Peyer's patch (tissue), 4 donors: ENCODE data around the gene PGR. TPM values are rescaled to one million over a fixed set of nuclear protein-coding genes. Genes with fewer than 3 reads are reported as not detected.

ENCODE experiments used
- DNase-seq, 3 donors: peaks; one replicate each; pipeline ENCODE4 v3.0.0-alpha.2; 2017 to 2019
- H3K27ac ChIP-seq, 4 donors: fragments of 200-600 bp; sonication (generic); one replicate each; pipeline ENCODE4 v1.5.1; 2016 to 2019
- H3K27me3 ChIP-seq, 2 donors: fragments of 200-600 bp; sonication (generic); one replicate each; pipeline ENCODE4 v1.5.1; 2019
- H3K36me3 ChIP-seq, 3 donors: fragments of 200-600 bp; sonication (generic); one replicate each; pipeline ENCODE4 v1.5.1; 2016 to 2019
- H3K4me1 ChIP-seq, 4 donors: fragments of 200-600 bp; sonication (generic); one replicate each; pipeline ENCODE4 v1.5.1; 2016 to 2019
- H3K4me3 ChIP-seq, 4 donors: fragments of 200-600 bp; sonication (generic); 1 replicate in 3 of 4; 2 replicates in 1 of 4; pipeline ENCODE4 v1.5.1; 2016 to 2019; ENCODE audit warnings: mild to moderate bottlenecking in 1 of 4
- H3K9me3 ChIP-seq, 4 donors: fragments of 200-600 bp; sonication (generic); one replicate each; pipeline ENCODE4 v1.5.1; 2016 to 2019; ENCODE audit warnings: mild to moderate bottlenecking in 1 of 4
- POLR2A ChIP-seq, 2 donors: fragments of 450-650 bp; IDR thresholded peaks; one replicate each; pipeline ENCODE4 v1.5.1; 2017; ENCODE audit warnings: antibody characterized with exemption in 2 of 2, mild to moderate bottlenecking in 2 of 2, moderate library complexity in 2 of 2
- total RNA-seq, 4 donors: library from RNA; depleted of rRNA; stranded (reverse); fragments of >200 nt; gene quantifications; one replicate each; pipeline ENCODE4 v1.1.0, GENCODE V29; 2016
- TF ChIP-seq, protein P1 (sequence below), 6 experiments: fragments of 450-650 bp in 4 of 6; fragments of 200-600 bp in 2 of 6; sonication (generic) in 1 of 6; IDR thresholded peaks; one replicate each; pipeline ENCODE4 v1.5.1; 2017 to 2019; ENCODE audit warnings: antibody characterized with exemption in 6 of 6, mild to moderate bottlenecking in 3 of 6, moderate library complexity in 1 of 6

PGR gene
- total RNA-seq, 4 donors from 2014 or later, result 0.35 to 1.7 (median 0.86) TPM

DNA sequence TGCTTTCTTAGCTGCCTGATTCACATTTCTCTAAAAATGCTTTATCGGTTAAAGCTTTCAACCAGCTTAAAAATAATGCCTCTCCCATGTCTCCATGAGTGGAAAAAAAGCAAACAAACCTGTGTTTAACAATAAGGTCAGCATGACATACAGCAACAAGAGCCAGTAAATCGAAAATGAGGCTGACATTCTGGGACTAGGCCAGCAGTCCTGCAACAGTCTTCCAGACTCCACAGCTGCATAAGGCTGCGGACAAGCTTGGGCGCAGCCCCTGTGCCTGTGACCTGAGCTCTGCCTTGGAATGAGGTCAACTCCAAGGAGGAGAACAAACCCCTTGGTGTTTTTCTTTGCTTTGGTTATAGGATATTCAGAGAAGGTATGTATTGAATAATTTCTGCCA, 95.5 kb downstream of the PGR start:
- Histone ChIP-seq H3K9me3 (no peaks in the 10 kb centered on the region), H3K36me3 (no peaks in the 10 kb centered on the region), H3K27me3 (no peaks in the 10 kb centered on the region), H3K4me1 (no peaks in the 10 kb centered on the region), H3K27ac (no peak overlapping the region), H3K4me3 (no peak overlapping the region)
- DNase-seq, result no peak
- no peak for TF ChIP-seq POLR2A (IDR thresholded peaks at IDR 0.05)
- TF ChIP-seq, protein P1, sequence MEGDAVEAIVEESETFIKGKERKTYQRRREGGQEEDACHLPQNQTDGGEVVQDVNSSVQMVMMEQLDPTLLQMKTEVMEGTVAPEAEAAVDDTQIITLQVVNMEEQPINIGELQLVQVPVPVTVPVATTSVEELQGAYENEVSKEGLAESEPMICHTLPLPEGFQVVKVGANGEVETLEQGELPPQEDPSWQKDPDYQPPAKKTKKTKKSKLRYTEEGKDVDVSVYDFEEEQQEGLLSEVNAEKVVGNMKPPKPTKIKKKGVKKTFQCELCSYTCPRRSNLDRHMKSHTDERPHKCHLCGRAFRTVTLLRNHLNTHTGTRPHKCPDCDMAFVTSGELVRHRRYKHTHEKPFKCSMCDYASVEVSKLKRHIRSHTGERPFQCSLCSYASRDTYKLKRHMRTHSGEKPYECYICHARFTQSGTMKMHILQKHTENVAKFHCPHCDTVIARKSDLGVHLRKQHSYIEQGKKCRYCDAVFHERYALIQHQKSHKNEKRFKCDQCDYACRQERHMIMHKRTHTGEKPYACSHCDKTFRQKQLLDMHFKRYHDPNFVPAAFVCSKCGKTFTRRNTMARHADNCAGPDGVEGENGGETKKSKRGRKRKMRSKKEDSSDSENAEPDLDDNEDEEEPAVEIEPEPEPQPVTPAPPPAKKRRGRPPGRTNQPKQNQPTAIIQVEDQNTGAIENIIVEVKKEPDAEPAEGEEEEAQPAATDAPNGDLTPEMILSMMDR (IDR thresholded peaks at IDR 0.05), result no peak

DNA sequence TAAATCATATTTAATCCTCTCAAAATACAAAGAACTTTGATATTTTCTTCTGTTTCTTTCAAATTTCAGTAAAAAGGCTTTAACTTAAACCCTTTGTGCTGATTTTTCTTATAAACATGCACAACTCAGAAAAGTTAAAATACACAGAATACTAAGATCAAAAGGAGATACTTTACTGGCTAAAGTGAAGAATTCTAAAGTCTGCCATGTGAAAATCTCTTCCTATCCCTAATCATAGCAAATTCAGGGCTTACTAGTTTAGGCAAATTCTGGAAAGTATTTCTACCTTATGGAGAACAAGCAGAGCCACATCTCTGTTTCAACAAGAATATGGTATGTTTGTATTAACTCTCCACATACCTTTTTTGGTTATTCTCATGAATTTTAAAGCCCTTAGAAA, 96.6 kb downstream of the PGR start:
- Histone ChIP-seq H3K9me3 (no peaks in the 10 kb centered on the region), H3K36me3 (no peaks in the 10 kb centered on the region), H3K4me3 (no peak overlapping the region), H3K27me3 (no peaks in the 10 kb centered on the region), H3K4me1 (no peaks in the 10 kb centered on the region), H3K27ac (no peak overlapping the region)
- no peak for TF ChIP-seq POLR2A (IDR thresholded peaks at IDR 0.05)
- TF ChIP-seq, protein P1 (IDR thresholded peaks at IDR 0.05), result no peak
- no peak for DNase-seq

DNA sequence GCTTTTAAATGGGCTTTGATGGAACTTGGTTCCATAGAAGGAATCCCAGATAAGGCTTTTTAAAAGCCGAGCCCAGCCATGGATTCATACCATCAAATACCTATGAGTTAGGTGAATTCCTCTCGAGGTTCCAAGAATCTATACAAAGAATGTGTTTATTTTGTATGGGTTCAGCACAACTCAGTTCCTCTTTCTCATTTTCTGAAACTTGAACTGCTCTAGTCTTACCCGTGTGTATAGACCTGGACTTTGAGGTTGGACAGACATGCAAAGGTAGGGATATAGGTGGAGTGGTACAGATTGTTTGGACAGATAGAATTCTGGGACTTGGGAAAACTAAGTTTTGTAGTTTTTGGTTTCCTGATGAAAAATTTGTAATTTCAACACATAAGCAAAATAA, 97.9 kb downstream of the PGR start:
- Histone ChIP-seq H3K27ac (no peak overlapping the region), H3K9me3 (no peaks in the 10 kb centered on the region), H3K36me3 (no peaks in the 10 kb centered on the region), H3K4me3 (no peak overlapping the region), H3K4me1 (no peaks in the 10 kb centered on the region), H3K27me3 (no peaks in the 10 kb centered on the region)
- DNase-seq, result no peak
- TF ChIP-seq, protein P1 (IDR thresholded peaks at IDR 0.05), result no peak
- TF ChIP-seq POLR2A (IDR thresholded peaks at IDR 0.05), result no peak

DNA sequence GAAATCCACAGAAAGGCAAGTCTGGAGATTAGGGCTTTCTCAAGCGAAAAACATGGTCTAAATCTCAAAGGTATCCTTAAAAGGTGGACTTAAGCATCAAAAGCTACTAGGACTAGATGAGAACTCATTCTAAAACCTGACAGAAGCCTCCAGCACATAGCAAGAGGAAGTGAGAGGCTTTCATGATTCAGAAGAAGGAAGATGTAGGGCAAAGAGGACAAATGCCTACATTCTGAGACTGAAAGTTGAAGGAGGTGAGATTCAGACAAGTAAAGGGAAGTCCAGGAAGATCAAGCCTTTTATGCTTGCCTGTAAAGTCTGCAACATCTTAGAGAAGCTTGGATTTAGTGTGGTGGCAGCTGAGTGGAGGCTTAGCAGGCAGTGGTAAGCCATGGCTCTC, 98.9 kb downstream of the PGR start:
- Histone ChIP-seq H3K4me3 (no peak overlapping the region), H3K27ac (no peak overlapping the region), H3K36me3 (no peaks in the 10 kb centered on the region), H3K9me3 (no peaks in the 10 kb centered on the region), H3K27me3 (no peaks in the 10 kb centered on the region), H3K4me1 (no peaks in the 10 kb centered on the region)
- no peak for TF ChIP-seq POLR2A (IDR thresholded peaks at IDR 0.05)
- TF ChIP-seq, protein P1 (IDR thresholded peaks at IDR 0.05), result no peak
- no peak for DNase-seq

DNA sequence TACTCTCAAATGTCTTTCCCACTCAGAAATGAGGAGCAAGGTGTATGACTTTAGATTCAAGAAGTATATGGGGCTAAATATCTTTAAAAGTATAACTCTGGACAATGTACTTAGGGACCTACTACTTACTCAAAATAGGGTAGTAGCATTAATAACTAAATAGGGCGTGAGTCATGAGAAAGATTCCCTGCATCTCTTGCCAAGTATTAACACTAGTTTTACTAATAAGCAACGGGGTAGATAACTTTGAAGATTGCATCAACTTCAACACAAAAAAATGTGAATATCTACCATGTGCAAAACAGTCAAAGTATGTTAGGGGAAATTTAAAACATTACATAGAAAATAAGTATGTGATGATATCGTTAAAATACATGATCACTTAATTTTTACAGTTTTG, 99.6 kb downstream of the PGR start:
- H3K4me1 ChIP-seq, result no peaks in the 10 kb centered on the region
- TF ChIP-seq, protein P1 (IDR thresholded peaks at IDR 0.05), result no peak
- no peak for TF ChIP-seq POLR2A (IDR thresholded peaks at IDR 0.05)
- H3K27me3 ChIP-seq, result no peaks in the 10 kb centered on the region
- H3K27ac ChIP-seq, result no peak overlapping the region
- no peak for DNase-seq
- no peaks in the 10 kb centered on the region for H3K9me3 ChIP-seq
- no peak overlapping the region for H3K4me3 ChIP-seq
- H3K36me3 ChIP-seq, result no peaks in the 10 kb centered on the region

DNA sequence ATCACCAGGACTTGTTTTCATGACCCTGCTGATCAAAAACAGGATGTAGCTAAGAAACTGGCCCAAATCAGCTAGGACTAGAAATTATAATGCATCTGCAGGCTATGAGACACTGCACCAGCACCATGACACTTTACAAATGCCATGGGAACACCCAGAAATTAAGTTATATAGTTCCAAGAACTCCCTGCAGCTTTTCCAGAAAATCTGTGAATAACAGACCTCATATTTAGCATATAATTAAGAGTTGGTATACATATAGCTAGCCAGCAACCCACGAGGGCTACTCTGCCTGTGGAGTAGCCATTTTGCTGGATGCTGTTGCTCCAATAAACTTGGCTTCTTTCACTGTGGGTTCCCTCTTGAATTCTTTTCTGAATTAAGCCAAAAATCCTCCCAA, 101.0 kb downstream of the PGR start:
- Histone ChIP-seq H3K4me3 (no peak overlapping the region), H3K27ac (no peak overlapping the region), H3K27me3 (no peaks in the 10 kb centered on the region), H3K9me3 (no peaks in the 10 kb centered on the region), H3K36me3 (no peaks in the 10 kb centered on the region), H3K4me1 (no peaks in the 10 kb centered on the region)
- no peak for DNase-seq
- no peak for TF ChIP-seq POLR2A (IDR thresholded peaks at IDR 0.05)
- TF ChIP-seq, protein P1 (IDR thresholded peaks at IDR 0.05), result no peak
